Heart left ventricle (tissue), 13 donors: ENCODE data around the gene MYO16.

Source experiments
- POLR2A ChIP-seq, 2 donors: fragments of 450-650 bp; IDR thresholded peaks; one replicate each; pipeline ENCODE4 v1.6.1; 2017; ENCODE audit warnings: antibody characterized with exemption in 2 of 2, mild to moderate bottlenecking in 2 of 2, moderate library complexity in 2 of 2
- TF ChIP-seq, protein P1 (sequence below), 12 donors: fragments of 200-600 bp; sonication (generic) in 4 of 12; IDR thresholded peaks; one replicate each; pipeline versions ENCODE4 v1.5.0 to v1.8.0; 2018 to 2022; ENCODE audit warnings: antibody characterized with exemption in 12 of 12, mild to moderate bottlenecking in 5 of 12
- donor health status: ischemic (EF 13 %, LVEDD 7.1; RV severe dilation, severe dysfunction).
- donor health status: DM: no; HTN: yes; CAD: no.
- donor health status: DM: no; HTN: no; CAD: no.
- donor health status: ischemic (EF 25% LVEDD 6.9; RV normal size, moderate dysfunction).
- donor health status: ischemic (EF 25% LVEDD 5.7; RV mildly dilated, moderate dysfunction).
- donor health status: ischemic (EF 35%, LVEDD 5.7; RV mildly dilated, moderate dysfunction).
- donor health status: nonischemic (EF 11% LVEDD 7.7; RV severe dilation, severe dysfunction).
- donor health status: DM: yes; HTN: yes; CAD: no.
- donor health status: PGD.
- donor health status: ischemic (EF 29% LVEDD 5.4; RV normal size, mild dysfunction).
- donor health status: nonischemic (EF 23%, LVEDD 6.1; RV moderate dilation, normal function).

DNA sequence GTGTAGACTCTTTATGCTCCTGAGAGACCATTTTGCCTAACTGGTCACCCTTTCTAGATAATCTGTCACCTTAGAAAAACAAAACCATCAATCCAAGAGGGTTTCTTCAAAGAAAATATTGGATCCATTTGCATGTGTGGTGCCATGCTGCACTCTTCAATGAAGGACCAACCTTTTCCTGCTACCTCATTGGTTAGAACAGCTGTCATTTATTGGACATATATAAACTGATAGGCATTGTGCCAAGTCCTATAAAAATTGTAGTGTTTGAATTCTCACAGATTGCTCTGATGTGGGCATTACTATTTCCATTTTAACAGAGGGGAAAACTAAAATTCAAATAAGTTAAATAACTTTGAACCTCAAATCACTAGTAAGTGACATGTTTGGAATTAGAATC lies 333.2 kb downstream of the MYO16 start:
- TF ChIP-seq, protein P1, sequence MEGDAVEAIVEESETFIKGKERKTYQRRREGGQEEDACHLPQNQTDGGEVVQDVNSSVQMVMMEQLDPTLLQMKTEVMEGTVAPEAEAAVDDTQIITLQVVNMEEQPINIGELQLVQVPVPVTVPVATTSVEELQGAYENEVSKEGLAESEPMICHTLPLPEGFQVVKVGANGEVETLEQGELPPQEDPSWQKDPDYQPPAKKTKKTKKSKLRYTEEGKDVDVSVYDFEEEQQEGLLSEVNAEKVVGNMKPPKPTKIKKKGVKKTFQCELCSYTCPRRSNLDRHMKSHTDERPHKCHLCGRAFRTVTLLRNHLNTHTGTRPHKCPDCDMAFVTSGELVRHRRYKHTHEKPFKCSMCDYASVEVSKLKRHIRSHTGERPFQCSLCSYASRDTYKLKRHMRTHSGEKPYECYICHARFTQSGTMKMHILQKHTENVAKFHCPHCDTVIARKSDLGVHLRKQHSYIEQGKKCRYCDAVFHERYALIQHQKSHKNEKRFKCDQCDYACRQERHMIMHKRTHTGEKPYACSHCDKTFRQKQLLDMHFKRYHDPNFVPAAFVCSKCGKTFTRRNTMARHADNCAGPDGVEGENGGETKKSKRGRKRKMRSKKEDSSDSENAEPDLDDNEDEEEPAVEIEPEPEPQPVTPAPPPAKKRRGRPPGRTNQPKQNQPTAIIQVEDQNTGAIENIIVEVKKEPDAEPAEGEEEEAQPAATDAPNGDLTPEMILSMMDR (IDR thresholded peaks at IDR 0.05) = no peak
- no peak for TF ChIP-seq POLR2A (IDR thresholded peaks at IDR 0.05)
